GM18858 (cell line): ENCODE data around the gene TMEM63B.
A peak's percentile ranks its signal among the peaks of the same experiment; 100 is the strongest.
"Not testable (repeated sequence)": the region's sequence is repeated elsewhere in the genome, so short reads cannot be mapped to it uniquely, and the experiment has no call there.

Experiments
- ATAC-seq: cut with Tn5 transposase; IDR thresholded peaks from one replicate; pipeline ENCODE4 v1.9.1; 2021; ENCODE audit not compliant: unreplicated experiment

TMEM63B gene

DNA sequence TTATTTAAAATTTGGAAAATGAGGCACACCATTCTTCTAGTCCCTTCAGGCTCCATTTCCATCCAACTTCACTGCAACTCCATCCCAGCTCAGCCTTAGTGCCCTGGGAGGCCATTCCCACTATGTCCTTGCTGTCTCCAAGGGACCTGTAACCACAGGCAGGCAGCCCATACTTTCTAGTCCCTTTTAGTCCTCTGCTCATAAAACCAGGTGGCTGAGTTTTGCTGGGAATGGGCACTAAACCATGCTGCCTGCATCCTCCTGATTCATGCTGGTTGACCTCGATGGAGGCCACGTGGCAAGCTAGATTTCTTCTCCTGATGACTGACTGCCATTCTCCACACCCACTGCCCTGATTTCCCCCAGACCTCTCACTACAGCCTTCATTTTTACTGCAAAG lies 61.9 kb downstream of the TMEM63B start:
- no peak for ATAC-seq

DNA sequence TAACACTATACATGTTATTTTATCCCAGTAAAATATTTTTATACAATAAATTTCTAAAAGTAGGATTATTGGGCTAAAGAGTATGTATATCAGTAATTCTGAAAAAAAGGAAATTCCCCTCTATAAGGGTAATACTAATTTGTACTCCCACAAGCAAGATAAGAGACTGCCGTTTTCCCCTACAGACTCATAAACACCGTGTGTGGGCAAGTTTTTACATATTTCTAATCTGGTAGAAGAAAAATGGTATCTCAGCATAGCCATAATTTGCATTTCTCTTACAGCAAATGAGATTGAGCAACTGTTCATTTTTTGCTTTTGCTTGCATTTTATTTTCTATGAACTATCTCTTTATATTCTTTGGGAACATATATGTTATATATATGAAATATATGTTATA lies 63.4 kb downstream of the TMEM63B start:
- ATAC-seq = peak; percentile 53

DNA sequence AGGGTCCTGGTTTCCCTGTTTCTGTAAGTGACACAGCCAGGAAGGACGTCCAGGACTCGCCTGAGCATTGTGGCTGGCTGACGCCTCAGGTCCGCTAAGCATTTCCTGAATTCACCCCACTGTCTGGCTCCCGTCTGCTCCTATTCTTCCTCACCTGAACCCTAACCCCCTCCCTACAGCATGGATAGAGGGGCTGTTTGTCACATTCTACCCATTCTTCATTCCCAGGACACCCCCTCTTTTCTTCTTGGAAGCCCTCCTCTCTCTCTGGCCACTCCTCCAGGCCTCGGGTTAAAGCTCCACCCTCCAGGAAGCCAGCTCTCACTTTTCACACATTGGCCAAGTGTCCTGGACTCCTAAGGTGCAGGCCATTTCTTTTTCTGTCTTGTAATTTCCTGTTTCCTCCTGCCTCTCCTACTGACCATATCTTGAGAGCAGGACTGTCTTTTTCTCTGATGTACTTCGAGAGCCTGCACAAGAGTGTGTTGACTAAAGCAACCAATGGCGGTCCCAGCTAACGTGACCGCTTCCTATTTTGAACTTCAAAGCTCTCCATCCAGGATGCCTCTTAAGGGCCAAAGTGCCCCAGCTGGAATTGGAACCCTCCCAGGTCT lies 65.2 kb downstream of the TMEM63B start:
- no peak for ATAC-seq

DNA sequence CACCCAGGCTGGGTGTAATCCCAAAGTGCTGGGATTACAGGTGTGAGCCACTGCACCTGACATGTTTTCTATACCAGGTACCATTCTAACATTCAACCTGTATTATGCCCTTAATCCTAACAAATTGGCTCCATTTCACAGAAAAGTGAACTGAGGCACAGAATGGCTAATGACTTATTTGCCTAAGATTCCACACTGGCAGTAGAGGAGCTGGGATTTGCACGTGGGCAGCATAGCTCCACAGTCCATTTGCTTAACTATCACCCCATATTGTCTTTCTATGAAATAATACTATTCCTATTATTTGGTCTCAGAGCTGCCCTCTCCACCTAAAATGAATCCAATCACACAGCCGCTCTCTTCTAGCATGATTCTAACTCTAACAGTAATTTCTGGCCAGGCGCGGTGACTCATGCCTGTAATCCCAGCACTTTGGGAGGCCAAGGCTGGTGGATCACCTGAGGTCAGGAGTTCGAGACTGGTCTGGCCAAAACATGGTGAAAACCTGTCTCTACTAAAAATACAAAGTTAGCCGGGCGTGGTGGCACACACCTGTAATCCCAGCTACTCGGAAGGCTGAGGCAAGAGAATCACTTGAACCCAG lies 66.1 kb downstream of the TMEM63B start:
- ATAC-seq = no peak

DNA sequence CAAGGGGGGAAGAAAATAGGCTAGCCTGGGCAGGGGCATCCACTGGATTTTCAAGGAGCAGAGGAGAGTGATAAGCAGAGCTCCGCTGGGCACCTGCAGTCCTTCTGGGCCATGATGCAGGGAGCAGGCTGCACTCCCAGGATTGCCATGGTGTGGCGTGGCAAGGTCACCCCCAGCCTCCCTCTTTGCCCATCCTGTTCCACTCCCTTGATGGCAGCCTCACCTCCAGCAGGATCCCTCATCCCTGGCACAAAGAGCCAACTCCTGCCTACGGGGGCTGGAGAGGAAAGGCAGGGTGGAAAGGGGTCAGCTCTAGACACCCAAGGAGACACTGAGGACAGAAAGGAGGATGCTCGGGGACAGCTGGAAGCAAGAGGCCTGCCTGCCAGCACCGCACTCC lies 67.0 kb downstream of the TMEM63B start:
- ATAC-seq = no peak

DNA sequence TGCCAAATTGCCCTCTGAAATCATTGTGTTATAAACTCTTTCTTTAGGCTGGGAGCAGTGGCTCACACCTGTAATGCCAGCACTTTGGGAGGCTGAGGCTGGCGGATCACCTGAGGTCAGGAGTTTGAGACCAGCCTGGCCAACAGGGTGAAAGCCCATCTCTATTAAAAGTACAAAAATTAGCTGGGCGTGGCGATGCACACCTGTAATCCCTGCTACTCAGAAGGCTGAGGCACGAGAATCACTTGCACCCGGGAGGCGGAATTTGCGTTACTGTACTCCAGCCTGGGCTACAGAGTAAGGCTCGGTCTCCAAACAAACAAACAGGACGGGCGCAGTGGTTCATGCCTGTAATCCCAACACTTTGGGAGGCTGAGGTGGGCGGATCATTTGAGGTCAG lies 69.0 kb downstream of the TMEM63B start:
- ATAC-seq = not testable (repeated sequence)

DNA sequence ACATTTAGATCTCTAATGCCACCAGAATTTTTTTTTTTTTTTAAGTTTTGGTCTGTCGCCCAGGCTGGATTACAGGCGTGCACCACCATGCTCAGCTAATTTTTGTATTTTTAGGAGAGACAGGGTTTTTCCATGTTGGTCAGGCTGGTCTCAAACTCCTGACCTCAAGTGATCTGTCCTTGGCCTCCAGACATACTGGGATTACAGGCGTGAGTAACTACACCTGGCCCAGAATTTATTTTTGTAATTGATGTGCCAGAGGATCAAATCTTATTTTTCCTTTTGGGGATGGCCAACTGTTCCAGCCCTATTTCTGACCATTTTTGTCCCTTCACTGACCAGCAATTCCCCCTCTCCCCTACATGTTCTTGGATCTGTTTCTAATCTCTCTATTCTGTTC lies 71.3 kb downstream of the TMEM63B start:
- no peak for ATAC-seq

DNA sequence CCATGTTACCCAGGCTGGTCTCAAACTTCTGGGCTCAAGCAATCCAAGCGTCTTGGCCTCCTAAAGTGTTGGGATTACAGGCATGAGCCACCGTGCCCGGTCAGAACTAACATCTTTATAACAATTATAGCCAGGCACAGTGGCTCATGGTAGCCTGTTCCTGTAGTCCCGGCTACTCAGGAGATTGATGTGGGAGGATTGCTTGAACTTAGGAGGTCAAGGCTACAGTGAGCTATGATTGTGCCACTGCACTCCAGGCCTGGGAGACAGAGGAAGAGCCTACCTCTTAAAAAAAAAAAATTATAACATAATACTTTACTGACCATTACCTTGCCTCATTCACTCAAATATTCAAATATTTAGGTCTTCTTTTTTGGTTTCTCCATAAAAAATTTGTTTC lies 72.5 kb downstream of the TMEM63B start:
- ATAC-seq = no peak

DNA sequence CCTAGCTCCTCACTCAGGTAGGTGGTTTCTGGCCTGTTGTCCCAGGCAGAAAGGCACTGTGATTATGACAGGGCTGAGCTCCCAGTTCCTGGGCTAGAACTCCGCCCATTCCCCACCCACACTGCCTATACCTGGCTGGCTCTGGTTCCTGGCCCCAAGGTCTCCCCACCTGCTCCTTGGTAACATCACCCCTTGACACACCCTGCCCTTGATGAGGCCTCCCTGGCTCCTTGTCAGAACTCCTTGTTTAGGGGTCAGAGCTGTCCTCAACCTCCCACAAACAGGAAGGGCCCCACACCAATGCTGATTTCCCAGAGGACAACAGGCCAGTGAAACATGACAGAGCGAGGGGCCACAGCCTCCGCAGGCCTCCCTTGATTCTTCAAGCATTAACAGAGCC lies 73.8 kb downstream of the TMEM63B start:
- ATAC-seq = no peak

DNA sequence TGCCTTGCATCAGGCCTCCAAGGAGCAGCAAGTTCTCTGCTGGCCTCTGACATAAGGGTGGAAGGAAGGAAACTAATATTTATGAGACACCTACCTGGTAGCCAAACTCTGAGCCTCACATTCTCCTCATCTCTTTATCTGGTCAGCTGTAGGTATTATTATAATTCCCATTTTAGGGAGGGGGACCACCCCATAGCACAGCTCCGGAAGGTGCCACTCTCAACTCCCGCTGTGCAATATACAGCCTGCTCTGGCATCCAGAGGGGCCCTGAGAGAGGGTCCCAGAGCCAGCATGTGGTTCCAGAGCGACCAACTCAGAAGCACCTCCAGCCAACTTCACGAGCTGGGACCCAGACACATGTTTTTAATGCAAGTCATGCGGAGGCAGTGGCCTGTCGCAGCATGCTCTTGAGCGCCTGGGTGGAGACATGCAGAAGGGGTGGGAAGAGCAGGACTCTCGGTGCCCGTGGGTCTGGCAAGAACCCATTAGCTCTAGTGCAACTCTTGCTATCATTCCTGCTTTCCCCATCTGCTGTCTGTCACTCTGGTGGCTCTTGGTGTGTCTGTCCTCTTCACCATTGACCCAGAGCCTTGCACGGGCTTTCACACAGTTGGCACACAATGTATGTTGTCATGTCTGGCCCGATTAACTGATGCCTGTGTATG lies 74.4 kb downstream of the TMEM63B start:
- no peak for ATAC-seq

DNA sequence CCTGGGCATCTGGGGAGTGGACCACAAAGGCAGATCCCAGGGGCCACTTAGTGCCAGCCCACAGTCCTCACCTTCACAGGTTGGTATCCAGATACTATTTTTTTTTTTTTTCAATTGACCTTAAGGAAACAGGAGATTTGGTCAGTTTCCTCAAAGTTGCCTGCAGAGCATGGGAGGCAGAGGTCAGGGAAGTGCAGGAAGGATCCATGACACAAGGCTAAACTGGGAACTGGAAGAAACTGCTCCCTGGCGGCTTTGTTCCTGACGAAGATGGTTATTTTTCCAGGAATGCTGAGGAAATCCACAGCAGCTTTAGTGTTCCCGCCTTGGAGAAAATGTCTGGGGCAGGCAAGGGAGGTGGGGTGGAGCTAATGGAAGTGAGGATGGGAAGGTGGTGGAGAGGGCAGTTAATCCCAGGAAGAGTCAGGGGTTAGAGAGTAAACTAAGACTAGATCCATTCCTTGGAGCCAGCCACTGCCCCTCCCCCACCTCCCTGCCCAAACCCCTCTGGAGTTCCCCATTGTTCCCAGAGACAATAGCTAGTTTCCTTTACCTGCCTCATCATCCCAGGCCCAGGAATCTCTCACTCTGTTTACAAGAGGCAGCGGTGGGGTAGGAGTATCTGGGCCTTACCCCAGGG lies 75.1 kb downstream of the TMEM63B start:
- no peak for ATAC-seq

DNA sequence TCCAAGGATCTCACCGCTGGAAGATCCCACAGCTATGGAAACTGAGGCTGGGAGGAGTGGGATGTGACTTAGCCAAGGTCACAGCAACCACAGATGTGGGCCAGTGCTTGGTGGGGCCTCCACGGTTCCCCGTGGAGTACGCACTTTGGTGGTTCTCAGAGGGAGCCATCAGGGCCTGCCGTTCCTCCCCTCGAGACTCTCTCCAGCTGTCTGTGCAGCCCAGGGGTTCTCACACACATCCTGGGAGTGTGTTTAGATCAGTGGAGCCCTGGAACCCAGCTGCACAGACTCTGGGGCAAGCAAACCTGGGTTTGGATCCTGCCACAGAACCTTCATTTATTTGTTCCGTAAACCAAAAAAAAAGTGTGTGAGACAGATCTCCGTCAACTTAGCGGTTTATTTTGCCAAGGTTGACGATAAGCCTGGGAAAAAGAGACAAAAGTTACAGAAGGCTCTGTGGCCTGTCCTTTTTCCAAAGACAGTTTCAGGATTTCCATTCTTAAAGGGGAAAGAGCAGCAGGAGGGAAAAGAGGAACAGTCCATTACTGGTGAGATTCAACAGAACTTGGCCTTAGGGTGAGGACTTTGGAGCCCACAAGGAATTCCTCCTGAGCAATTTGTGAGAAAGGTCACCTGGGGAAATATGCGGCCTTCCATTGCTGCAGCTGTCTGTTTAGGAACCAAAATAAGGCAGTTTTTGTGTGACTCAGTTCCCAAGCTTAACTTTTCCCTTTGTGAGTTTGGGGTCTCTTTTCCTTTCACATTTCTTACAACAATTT lies 75.8 kb downstream of the TMEM63B start:
- ATAC-seq = no peak

DNA sequence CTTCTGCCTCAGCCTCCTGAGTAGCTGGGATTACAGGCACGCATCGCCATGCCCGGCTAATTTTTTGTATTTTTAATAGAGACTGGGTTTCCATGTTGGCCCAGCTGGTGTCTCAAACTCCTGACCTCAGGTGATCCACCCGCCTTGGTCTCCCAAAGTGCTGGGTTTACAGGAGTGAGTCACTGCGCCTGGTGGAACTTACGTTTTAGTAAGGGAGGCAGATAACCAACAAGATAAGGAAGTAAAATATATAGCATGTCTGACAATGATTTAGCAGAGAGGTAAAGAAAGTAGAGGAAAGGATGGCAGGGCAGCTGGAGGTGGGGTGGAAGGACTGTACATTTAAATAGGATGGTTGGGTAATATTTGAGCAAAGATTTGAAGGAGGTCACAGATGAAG lies 76.6 kb downstream of the TMEM63B start:
- ATAC-seq = no peak
